Measurements from ENCODE around the gene RRP1B.

DNA sequence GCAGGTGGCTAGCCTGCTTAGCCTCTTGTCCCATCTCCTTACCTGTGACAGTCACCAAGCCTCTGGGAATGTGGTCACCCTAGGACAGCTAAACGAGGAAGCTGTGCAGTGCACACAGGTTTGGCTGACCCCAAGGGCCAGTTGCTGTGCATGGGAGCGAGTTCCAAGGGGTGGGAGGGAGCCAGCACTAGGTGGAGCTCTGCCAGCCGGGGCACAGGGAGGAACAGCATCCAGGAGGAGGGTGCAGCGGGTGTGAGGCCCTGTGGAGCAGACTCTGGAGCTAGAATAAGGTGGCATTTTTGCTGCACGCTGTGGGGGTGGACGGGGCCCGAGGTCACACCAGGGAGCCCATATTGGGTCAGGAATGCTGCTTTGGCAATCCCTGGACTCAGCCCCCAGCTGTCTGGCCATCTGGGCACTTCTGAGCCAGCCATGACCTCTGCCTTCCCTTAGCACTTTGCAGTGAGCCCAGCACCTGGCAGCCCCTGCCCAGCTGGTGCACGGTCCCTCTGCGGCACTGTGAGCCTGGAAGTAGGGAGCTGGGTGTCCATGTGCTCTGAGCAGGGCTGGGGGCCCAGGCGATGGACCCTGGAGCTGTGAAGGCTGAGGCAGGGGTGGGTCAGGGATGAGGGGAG, 68.3 kb downstream of the RRP1B start:
- TF ChIP-seq EZH2 (IDR thresholded peaks at IDR 0.05) (no peak), POLR2AphosphoS5 (IDR thresholded peaks at IDR 0.05; ENCODE audit: borderline replicate concordance, low read depth, low read length) (no peak)

Measured in SK-N-MC (cell line).